ENCODE data around the gene CAMK2B. TPM values are rescaled to one million over a fixed set of nuclear protein-coding genes. Genes with fewer than 3 reads are reported as not detected.

Gene CAMK2B
- total RNA-seq, 4 donors from 2014 or later = 7.0 to 19.3 (median 18.5) TPM

DNA sequence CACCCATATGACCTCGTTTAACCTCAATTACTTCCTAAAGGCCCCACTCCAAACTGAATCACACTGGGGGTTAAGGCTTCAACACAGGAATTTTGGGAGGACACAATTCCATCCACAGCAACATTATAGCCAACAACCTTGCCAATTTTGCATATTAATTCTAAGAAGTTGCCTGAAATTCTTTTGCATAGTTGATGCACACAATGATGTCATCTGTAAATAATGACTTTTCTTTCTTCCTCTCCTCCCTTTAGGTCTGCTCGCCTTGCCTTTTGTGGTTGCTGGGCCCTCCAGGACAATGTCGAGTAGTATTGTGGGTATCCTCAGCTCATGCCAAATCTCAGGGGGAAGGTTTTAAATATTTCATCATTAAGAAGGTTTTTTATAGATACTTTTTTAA, 16.0 kb upstream of the CAMK2B start:
- intact Hi-C loops (cut with DNase I) = no loop called here
- Histone ChIP-seq H3K36me3 (no peaks in the 10 kb centered on the region), H3K27ac (no peak overlapping the region), H3K4me1 (no peaks in the 10 kb centered on the region), H3K9me3 (no peaks in the 10 kb centered on the region), H3K27me3 (no peaks in the 10 kb centered on the region), H3K4me3 (replicated peaks in 1 of 3) (no peak overlapping the region)
- WGBS, 2 donors = 83 to 88% methylated on average over 3 of the region's 3 CpGs
- TF ChIP-seq, protein P1, sequence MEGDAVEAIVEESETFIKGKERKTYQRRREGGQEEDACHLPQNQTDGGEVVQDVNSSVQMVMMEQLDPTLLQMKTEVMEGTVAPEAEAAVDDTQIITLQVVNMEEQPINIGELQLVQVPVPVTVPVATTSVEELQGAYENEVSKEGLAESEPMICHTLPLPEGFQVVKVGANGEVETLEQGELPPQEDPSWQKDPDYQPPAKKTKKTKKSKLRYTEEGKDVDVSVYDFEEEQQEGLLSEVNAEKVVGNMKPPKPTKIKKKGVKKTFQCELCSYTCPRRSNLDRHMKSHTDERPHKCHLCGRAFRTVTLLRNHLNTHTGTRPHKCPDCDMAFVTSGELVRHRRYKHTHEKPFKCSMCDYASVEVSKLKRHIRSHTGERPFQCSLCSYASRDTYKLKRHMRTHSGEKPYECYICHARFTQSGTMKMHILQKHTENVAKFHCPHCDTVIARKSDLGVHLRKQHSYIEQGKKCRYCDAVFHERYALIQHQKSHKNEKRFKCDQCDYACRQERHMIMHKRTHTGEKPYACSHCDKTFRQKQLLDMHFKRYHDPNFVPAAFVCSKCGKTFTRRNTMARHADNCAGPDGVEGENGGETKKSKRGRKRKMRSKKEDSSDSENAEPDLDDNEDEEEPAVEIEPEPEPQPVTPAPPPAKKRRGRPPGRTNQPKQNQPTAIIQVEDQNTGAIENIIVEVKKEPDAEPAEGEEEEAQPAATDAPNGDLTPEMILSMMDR (IDR thresholded peaks at IDR 0.05) = no peak
- no peak for TF ChIP-seq POLR2A (IDR thresholded peaks at IDR 0.05)
- DNase-seq = no peak

DNA sequence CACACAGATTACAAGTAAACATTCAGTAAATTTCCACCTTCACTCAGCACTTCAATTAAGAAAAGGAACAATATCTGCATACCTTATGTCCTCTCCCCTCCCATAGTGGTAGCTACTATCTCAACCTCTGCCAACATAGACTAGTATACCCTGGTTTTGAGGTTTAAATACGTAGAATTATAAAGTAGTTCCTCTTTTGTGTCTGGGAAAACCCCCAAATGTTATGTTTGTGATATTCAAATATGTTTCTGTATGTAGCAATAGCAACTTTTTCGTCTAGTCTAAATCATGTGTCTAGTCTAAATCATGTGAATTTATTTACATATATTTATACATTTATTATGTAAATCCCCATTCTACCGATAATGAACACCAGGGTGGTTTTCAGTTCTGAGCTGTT, 13.2 kb upstream of the CAMK2B start:
- Histone ChIP-seq H3K27me3 (no peaks in the 10 kb centered on the region), H3K27ac (no peak overlapping the region), H3K36me3 (no peaks in the 10 kb centered on the region), H3K4me1 (no peaks in the 10 kb centered on the region), H3K4me3 (replicated peaks in 1 of 3) (no peak overlapping the region), H3K9me3 (no peaks in the 10 kb centered on the region)
- DNase-seq = no peak
- WGBS, 2 donors = 84 to 85% methylated on average over 3 of the region's 3 CpGs
- intact Hi-C loops (cut with DNase I) = no loop called here
- TF ChIP-seq, protein P1 (IDR thresholded peaks at IDR 0.05) = no peak
- no peak for TF ChIP-seq POLR2A (IDR thresholded peaks at IDR 0.05)

DNA sequence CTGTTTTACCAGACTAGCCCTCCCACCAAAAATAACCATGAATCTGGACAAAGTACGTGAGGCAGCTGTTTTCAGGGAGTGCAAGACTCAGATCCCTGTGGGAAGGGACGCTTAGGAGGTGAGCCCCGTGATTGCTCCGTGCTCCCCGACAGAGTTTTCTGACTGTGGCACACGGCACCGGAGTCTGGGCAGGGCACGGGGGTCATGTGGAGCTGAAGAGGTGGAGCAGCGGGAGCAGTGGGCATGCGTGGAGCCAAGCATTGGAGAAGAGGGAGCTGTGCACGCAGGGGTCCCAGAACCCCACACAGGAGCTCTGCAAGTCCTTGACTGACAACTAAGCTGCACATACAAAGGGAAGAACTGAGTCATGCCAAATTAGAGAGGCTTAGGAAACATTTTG, 11.1 kb upstream of the CAMK2B start:
- no peak overlapping the region for H3K27ac ChIP-seq
- no peak overlapping the region for H3K4me3 ChIP-seq (replicated peaks in 1 of 3)
- 87 to 91% methylated on average over 11 of the region's 11 CpGs for WGBS, 2 donors
- no peak for DNase-seq
- H3K36me3 ChIP-seq = no peaks in the 10 kb centered on the region
- intact Hi-C loops (cut with DNase I) = no loop called here
- TF ChIP-seq, protein P1 (IDR thresholded peaks at IDR 0.05) = no peak
- TF ChIP-seq POLR2A (IDR thresholded peaks at IDR 0.05) = no peak
- no peaks in the 10 kb centered on the region for H3K27me3 ChIP-seq
- no peaks in the 10 kb centered on the region for H3K9me3 ChIP-seq
- H3K4me1 ChIP-seq = no peaks in the 10 kb centered on the region

DNA sequence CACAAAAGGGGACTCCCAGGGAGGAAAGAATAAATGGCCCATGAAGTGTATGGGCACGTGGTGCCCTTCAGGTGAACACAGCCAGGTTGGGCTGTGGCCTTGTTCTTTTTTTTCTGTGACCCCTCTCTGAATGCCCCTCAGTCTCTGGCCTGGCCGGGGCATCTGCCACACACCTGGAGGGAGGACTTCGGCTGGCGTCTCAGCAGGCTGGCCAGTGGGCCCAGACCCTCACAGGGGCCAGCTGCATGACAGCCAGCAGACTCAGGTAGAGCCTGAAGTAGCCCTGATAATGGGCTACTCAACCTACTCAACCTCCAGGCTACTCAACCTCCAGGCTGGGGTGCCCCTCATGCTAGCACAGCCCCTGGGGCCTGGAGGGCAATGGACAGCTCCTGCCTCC, 9.8 kb upstream of the CAMK2B start:
- H3K27ac ChIP-seq = no peak overlapping the region
- DNase-seq = no peak
- no peaks in the 10 kb centered on the region for H3K9me3 ChIP-seq
- H3K4me1 ChIP-seq = no peaks in the 10 kb centered on the region
- TF ChIP-seq, protein P1 (IDR thresholded peaks at IDR 0.05) = no peak
- no peak for TF ChIP-seq POLR2A (IDR thresholded peaks at IDR 0.05)
- no peaks in the 10 kb centered on the region for H3K36me3 ChIP-seq
- WGBS, 2 donors = 93 to 100% methylated on average over 3 to 4 of the region's 4 CpGs
- H3K27me3 ChIP-seq = no peaks in the 10 kb centered on the region
- no peak overlapping the region for H3K4me3 ChIP-seq (replicated peaks in 1 of 3)
- intact Hi-C loops (cut with DNase I) = no loop called here

DNA sequence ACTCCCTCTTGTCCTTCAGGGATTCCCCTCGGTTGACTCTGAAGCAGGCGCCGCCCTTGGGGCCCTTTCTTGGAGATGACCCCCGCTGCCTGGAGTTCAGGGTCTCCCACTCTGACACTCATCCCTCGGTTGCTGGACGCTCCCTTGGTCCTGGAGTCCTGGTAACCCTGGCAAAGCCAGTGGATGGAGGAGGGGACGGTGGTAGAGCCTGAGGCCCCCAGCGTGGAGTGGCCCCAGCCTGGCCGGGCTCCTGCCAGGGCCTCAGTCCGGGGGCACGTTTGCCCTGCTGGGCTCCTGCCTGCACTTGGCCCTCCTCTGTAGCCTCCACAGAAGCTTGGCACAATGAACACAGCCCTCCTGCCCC, 9.3 kb upstream of the CAMK2B start:
- no peak for DNase-seq
- no peaks in the 10 kb centered on the region for H3K27me3 ChIP-seq
- no peaks in the 10 kb centered on the region for H3K4me1 ChIP-seq
- no peak overlapping the region for H3K27ac ChIP-seq
- 84 to 92% methylated on average over 8 to 11 of the region's 11 CpGs for WGBS, 2 donors
- H3K4me3 ChIP-seq (replicated peaks in 1 of 3) = no peak overlapping the region
- TF ChIP-seq POLR2A (IDR thresholded peaks at IDR 0.05) = no peak
- TF ChIP-seq, protein P1 (IDR thresholded peaks at IDR 0.05) = no peak
- intact Hi-C loops (cut with DNase I) = no loop called here
- H3K36me3 ChIP-seq = no peaks in the 10 kb centered on the region
- H3K9me3 ChIP-seq = no peaks in the 10 kb centered on the region

Measured in thyroid gland (tissue), 4 donors.